ENCODE data around the gene ERRFI1.
"Not testable (repeated sequence)": the region's sequence is repeated elsewhere in the genome, so short reads cannot be mapped to it uniquely, and the experiment has no call there.

The ERRFI1 gene

DNA sequence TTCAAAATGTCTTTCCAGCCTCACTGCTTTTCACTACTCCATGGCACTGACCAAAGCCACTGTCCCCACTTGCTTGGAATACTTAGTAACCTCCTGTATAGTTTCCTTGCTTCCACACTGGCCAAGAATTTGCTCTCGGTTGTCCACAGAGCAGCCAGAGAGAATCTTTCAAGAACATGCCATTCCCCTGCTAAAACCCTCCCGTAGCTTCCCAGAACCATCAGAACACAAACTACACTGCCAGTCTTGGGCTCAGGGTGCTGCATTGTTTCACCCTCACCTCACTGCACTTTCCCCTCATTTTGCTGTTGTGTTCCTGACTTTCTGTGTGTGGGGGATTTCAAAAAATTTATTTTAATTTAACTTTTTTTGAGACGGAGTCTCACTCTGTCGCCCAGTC is 25.5 kb upstream of the ERRFI1 start:
- Histone ChIP-seq H3K27me3 (ENCODE audit: control insufficient read depth, insufficient read depth, low read length) (no peaks in the 10 kb centered on the region), H3K4me3 (ENCODE audit: low read depth, low read length) (no peak overlapping the region), H3K4me2 (ENCODE audit: low read length) (no peak overlapping the region), H3K9me3 (ENCODE audit: control insufficient read depth, low read length) (no peaks in the 10 kb centered on the region), H3K36me3 (ENCODE audit: control insufficient read depth, insufficient read depth, low read length) (no peaks in the 10 kb centered on the region), H3K27ac (no peak overlapping the region), H3K79me2 (no peaks in the 10 kb centered on the region), H3K9ac (no peak overlapping the region), H2AFZ (no peak overlapping the region), H3K4me1 (no peaks in the 10 kb centered on the region)
- TF ChIP-seq, protein P1, sequence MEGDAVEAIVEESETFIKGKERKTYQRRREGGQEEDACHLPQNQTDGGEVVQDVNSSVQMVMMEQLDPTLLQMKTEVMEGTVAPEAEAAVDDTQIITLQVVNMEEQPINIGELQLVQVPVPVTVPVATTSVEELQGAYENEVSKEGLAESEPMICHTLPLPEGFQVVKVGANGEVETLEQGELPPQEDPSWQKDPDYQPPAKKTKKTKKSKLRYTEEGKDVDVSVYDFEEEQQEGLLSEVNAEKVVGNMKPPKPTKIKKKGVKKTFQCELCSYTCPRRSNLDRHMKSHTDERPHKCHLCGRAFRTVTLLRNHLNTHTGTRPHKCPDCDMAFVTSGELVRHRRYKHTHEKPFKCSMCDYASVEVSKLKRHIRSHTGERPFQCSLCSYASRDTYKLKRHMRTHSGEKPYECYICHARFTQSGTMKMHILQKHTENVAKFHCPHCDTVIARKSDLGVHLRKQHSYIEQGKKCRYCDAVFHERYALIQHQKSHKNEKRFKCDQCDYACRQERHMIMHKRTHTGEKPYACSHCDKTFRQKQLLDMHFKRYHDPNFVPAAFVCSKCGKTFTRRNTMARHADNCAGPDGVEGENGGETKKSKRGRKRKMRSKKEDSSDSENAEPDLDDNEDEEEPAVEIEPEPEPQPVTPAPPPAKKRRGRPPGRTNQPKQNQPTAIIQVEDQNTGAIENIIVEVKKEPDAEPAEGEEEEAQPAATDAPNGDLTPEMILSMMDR (IDR thresholded peaks at IDR 0.05): no peak

DNA sequence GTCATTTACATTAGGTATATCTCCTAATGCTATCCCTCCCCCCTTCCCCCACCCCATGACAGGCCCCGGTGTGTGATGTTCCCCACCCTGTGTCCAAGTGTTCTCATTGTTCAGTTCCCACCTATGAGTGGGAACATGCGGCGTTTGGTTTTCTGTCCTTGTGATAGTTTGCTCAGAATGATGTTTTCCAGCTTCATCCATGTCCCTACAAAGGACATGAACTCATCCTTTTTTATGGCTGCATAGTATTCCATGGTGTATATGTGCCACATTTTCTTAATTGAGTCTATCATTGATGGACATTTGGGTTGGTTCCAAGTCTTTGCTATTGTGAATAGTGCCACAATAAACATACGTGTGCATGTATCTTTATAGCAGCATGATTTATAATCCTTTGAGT is 23.1 kb upstream of the ERRFI1 start:
- H3K79me2 ChIP-seq: not testable (repeated sequence)

DNA sequence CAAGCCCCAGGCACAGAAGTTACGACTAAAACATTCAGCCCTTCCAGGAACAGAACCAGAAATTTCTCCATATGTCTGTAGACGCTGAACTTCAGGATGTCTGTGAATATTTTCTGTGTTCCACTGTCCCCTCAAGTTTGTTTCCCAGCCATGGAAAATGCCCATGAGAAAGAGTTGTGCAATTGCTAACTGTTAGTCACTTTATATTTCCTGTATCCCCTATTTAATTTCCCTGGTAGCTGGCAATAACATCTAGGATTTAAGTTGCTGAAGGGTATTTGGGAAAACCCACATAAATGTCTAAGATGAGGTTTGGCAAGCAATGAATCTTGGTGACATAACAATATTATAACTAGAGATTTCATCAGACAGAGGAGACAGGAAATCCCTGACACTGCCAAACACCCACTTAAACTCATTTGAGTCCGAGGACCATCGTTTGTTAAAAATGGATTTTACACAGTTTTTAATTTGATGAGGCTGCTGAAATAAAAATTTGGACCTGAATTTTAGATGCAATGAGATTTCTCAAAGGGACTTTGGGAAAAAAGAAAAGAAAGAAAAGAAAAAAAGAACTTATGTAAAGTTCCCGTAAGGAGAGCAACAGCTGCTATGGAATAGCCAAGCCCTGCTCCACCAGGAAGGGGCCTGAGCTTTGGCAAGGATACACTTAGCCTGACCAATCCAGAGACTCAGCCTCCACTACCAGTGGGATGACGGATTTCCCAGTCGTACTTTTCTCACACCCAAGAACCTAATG is 21.8 kb upstream of the ERRFI1 start:
- Histone ChIP-seq H3K4me2 (ENCODE audit: low read length) (no peak overlapping the region), H3K27ac (peak overlapping the region; percentile 26), H3K4me1 (no peaks in the 10 kb centered on the region), H3K27me3 (ENCODE audit: control insufficient read depth, insufficient read depth, low read length) (no peaks in the 10 kb centered on the region), H3K4me3 (ENCODE audit: low read depth, low read length) (no peak overlapping the region), H3K9ac (no peak overlapping the region), H3K79me2 (no peaks in the 10 kb centered on the region), H3K36me3 (ENCODE audit: control insufficient read depth, insufficient read depth, low read length) (no peaks in the 10 kb centered on the region), H3K9me3 (ENCODE audit: control insufficient read depth, low read length) (no peaks in the 10 kb centered on the region), H2AFZ (peak overlapping the region; percentile 19)
- TF ChIP-seq, protein P1 (IDR thresholded peaks at IDR 0.05): no peak

More for the DNA sequence above, 23.1 kb upstream of the ERRFI1 start:
- not testable (repeated sequence) for H3K36me3 ChIP-seq (ENCODE audit: control insufficient read depth, insufficient read depth, low read length); H3K27ac ChIP-seq; H3K4me3 ChIP-seq (ENCODE audit: low read depth, low read length); H3K9me3 ChIP-seq (ENCODE audit: control insufficient read depth, low read length); H2AFZ ChIP-seq; H3K4me1 ChIP-seq; H3K27me3 ChIP-seq (ENCODE audit: control insufficient read depth, insufficient read depth, low read length); H3K9ac ChIP-seq; H3K4me2 ChIP-seq (ENCODE audit: low read length)

DNA sequence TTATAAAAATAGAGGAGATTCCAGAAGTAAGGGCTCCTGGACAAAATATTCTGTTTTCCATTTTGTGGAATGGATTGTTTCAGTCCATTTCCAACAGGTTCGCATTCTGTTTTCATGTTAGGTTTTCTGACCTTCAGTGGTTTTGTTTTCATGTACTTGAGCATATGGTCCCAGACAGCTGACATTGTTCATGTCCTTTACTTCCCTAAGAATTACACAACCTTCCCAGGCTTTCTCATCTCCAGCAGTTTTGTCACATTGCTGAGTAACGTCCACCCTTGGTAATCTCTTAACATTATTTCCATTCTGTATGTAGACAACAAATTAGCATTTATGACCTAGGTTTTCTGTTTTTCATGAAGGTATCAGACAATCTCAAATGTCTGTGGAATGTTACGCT is 21.0 kb upstream of the ERRFI1 start:
- TF ChIP-seq, protein P1 (IDR thresholded peaks at IDR 0.05): no peak
- Histone ChIP-seq H3K79me2 (no peaks in the 10 kb centered on the region), H3K27ac (peak overlapping the region; percentile 26), H3K4me3 (ENCODE audit: low read depth, low read length) (no peak overlapping the region), H3K4me1 (no peaks in the 10 kb centered on the region), H2AFZ (peak overlapping the region; percentile 19), H3K9me3 (ENCODE audit: control insufficient read depth, low read length) (no peaks in the 10 kb centered on the region), H3K4me2 (ENCODE audit: low read length) (peak overlapping the region; percentile 45), H3K27me3 (ENCODE audit: control insufficient read depth, insufficient read depth, low read length) (no peaks in the 10 kb centered on the region), H3K9ac (no peak overlapping the region), H3K36me3 (ENCODE audit: control insufficient read depth, insufficient read depth, low read length) (no peaks in the 10 kb centered on the region)

DNA sequence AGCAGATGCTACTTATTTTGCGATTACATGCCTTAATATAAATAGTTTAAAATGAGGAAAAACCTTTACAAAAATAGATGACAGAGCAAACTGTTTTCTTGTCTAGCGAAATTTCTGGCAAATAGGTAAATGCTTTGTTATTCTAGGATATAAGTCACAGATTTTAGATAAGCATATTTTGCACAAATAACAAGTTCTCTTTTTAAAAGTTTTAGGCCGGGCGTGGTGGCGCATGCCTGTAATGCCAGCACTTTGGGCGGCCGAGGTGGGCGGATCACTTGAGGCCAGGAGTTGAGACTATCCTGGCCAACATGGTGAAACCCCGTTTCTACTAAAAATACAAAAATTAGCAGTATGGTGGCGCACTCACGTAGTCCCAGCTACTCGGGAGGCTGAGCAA is 20.3 kb upstream of the ERRFI1 start:
- Histone ChIP-seq H3K4me2 (ENCODE audit: low read length) (no peak overlapping the region), H3K79me2 (no peaks in the 10 kb centered on the region), H3K9me3 (ENCODE audit: control insufficient read depth, low read length) (no peaks in the 10 kb centered on the region), H3K4me3 (ENCODE audit: low read depth, low read length) (no peak overlapping the region), H2AFZ (no peak overlapping the region), H3K9ac (no peak overlapping the region), H3K36me3 (ENCODE audit: control insufficient read depth, insufficient read depth, low read length) (no peaks in the 10 kb centered on the region), H3K27me3 (ENCODE audit: control insufficient read depth, insufficient read depth, low read length) (no peaks in the 10 kb centered on the region), H3K4me1 (no peaks in the 10 kb centered on the region), H3K27ac (no peak overlapping the region)
- TF ChIP-seq, protein P1 (IDR thresholded peaks at IDR 0.05): no peak
